Stimulated activated CD8-positive, alpha-beta memory T cell treated with anti-CD3 and anti-CD28 coated beads, Interleukin-4, amount 100 ng/mL, for 24 hours (primary cell): ENCODE results near the gene SEZ6L.
A peak's percentile ranks its signal among the peaks of the same experiment; 100 is the strongest.
"Not testable (repeated sequence)": the region's sequence is repeated elsewhere in the genome, so short reads cannot be mapped to it uniquely, and the experiment has no call there.

Source experiments
- DNase-seq: peaks from one replicate; pipeline ENCODE4 v3.0.0-alpha.2; 2020; ENCODE audit warnings: low read depth

SEZ6L gene

GRCh38 chr22:26385164-26385563 lies 215.9 kb downstream of the SEZ6L start:
- no peak for DNase-seq

- DNase-seq, result no peak
These were observed 219.9 kb downstream of the SEZ6L start for GRCh38 chr22:26389125-26389524.

GRCh38 chr22:26391091-26391490 lies 221.8 kb downstream of the SEZ6L start:
- no peak for DNase-seq

- no peak for DNase-seq
These were observed 222.4 kb downstream of the SEZ6L start for GRCh38 chr22:26391623-26392022.

- no peak for DNase-seq
These were observed 224.7 kb downstream of the SEZ6L start for GRCh38 chr22:26393929-26394328.

GRCh38 chr22:26394777-26395176 lies 225.5 kb downstream of the SEZ6L start:
- DNase-seq, result no peak

GRCh38 chr22:26395926-26396325 lies 226.7 kb downstream of the SEZ6L start:
- no peak for DNase-seq

GRCh38 chr22:26398741-26399153 lies 229.5 kb downstream of the SEZ6L start:
- DNase-seq, result peak; percentile 26

DNA sequence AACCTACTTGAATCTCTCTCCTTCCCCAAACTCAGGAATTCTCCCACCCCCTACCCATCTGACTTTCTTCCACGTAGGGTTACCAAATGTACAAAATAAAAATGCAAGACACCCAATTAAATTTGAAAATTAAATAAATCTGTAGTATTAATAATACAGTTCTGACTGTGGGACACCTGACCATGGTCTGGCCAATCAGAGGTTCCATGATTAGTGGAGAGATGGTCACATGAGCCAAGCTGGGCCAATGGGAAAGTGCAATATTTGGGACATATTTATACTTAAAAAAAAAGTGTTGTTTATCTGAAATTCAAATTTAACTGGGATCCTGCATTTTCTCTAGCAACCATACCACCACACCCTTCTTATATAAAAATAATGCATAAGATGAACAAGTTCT lies 230.0 kb downstream of the SEZ6L start:
- no peak for DNase-seq

GRCh38 chr22:26401726-26402125 lies 232.5 kb downstream of the SEZ6L start:
- DNase-seq, result no peak

DNA sequence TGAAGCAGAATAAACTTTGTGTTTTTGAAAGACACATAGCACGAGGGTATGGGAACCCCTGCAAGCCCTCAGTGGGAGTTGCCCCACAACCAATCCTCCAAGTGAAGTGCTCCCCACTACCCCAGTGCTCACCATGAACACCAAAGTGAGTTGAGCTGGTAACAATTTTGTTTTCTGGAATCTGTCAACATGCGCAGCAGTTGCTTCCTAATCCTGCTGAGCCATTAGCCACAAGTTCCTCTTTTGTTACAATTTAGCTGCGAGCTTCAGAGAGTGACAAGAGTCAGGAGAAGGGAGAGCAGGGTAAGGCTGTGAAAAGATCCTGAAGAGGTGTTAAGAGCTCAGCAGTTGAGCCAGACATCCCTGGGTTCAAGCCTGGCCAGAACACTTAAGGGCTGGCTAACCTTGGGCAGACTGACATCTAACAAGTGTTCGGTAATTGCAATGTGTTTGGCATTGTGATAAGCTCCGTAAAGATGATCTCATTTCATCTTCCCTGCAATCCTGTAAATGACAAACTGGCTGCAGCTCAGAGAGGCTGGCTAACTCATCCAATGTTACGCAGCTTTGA lies 235.7 kb downstream of the SEZ6L start:
- no peak for DNase-seq

DNA sequence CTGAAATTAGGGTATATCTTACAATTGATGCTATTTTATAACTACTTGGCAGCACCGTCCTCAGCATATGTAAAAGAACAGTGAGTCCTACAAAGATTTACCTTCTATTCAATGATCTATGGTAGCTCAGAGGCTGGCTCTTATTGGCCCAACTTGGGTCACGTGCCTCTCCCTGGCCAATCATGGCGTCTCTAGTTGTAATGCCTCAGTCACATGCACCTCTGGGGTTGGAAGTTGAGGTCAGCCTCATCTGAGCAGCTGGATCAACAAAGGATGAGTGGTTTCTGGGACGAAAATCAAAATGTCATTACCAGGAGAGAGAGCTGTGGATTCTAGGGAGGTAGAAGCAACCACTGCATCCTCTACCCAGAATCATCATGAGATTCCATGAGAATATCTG lies 236.9 kb downstream of the SEZ6L start:
- no peak for DNase-seq

GRCh38 chr22:26408562-26409220 lies 239.4 kb downstream of the SEZ6L start:
- not testable (repeated sequence) for DNase-seq

DNA sequence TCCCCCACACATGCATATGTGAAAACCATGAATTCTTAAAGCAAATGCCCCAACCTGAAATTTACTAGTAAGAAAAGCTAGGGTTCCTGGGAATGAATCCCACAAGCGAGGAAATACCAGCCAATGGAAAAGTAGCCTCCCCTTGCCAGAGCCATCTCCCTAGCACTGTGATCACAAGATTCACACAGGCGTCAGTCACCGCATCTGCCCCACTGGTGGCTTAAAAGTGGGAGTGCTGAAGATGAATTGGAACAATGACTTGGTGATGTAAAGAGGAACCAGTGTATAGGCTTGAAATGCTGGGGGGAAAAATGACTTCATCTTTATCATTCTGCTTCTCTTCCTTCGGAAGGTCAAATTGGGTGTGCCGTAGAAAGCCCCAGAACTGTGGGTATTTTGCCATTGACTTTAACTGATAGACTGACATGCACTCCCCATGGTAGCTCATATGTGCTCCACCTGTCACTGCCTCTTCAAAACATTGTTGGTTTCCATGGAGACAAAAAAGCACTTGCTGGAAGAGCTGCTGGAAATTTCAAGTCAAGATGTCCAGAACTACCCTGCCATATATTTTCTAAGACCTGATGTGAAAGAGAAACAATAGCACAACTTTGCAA lies 240.6 kb downstream of the SEZ6L start:
- DNase-seq, result no peak

DNA sequence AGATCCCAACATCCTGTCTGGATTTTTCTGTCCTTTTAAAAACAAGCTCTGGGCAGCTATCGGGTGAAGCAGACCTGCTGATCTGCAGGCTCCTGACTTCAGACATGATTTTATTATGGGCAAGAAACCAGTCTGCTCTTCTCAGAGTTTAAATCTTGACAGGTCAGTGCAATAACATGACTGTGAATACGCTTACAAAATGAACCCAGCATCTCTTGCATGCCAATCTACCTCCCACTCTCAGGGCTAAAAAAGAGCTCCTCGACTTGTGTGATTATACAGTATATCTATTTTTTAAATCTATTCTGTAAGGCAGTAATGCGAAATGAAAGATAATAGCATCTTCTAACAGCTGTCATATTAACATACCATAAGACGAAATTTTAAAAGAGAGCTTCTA lies 241.1 kb downstream of the SEZ6L start:
- no peak for DNase-seq

GRCh38 chr22:26414347-26414746 lies 245.1 kb downstream of the SEZ6L start:
- no peak for DNase-seq

DNA sequence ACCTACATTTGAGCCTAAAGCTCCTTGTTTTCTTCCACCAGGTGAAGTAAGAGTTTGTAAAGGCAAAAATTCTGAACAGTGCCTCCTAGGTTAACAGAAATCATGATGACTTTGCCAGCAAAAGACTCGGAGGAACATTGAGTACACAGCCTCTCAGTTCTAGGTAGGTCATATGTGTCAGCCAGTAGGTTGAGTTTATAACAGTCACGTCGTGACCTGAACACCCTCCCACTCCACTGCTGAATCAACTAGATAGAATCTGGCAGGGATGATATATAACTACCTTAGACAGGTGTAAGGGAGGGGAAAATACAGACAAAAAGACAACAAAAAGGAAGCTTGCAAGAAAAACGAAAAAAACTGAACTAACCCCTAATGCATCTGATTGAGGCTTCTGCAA lies 247.0 kb downstream of the SEZ6L start:
- no peak for DNase-seq

GRCh38 chr22:26416670-26417276 lies 247.5 kb downstream of the SEZ6L start:
- no peak for DNase-seq

DNA sequence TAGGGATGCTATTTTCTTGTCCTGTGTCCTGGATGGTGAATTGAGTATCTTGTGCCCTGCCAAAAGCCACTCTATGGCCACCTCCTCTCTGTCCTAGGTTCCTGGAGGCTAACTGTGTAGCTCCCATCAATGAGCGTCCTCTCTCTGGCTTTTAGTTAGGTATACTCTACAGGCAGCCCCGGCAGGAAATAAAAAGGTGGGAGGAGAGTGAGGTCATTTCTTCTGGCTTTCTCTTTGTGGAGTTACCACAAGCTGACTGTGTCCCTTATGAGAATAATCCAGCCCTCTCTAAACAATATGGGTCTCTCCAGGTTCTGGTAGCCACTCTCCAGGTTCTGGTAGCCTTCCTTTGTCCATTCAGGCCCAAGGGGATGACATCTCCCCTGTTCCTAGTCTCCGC lies 248.1 kb downstream of the SEZ6L start:
- DNase-seq, result no peak

DNA sequence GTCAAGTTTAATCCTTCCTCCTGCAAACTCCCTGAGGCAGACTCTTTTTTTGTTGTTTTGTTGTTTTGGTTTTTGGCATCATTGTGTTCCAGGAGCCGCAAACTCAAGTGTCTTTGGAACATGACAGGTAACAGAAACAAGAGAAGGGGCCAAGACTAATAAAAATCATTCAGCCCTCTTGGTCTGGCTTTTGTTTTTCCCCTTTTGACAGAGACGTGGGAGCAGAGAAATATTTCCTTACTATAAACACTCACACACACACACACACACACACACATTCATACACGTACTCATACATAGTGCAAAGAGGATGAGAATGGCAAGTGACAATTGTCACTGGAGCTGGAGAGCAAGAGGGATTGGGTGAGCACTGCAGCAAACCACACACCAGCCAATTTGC lies 249.4 kb downstream of the SEZ6L start:
- DNase-seq, result no peak

DNA sequence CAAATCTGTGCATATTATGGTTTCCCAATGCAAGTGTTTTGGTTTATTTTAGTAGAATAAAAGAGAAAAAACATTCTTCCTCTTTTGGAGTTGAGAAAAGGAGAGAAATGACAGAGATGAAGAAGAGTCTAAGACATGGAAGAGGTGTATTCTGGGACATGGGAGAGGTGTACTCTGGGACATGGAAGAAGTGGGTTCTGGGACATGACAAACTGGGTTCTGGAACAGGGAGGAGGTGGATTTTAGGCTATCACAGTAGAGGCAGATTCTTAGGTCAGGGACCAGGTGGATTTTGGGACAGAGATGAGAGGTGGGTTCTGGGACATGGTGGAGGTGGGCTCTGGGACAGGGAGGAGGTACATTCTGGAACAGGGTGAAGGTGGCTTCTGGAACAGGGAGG lies 257.7 kb downstream of the SEZ6L start:
- no peak for DNase-seq

DNA sequence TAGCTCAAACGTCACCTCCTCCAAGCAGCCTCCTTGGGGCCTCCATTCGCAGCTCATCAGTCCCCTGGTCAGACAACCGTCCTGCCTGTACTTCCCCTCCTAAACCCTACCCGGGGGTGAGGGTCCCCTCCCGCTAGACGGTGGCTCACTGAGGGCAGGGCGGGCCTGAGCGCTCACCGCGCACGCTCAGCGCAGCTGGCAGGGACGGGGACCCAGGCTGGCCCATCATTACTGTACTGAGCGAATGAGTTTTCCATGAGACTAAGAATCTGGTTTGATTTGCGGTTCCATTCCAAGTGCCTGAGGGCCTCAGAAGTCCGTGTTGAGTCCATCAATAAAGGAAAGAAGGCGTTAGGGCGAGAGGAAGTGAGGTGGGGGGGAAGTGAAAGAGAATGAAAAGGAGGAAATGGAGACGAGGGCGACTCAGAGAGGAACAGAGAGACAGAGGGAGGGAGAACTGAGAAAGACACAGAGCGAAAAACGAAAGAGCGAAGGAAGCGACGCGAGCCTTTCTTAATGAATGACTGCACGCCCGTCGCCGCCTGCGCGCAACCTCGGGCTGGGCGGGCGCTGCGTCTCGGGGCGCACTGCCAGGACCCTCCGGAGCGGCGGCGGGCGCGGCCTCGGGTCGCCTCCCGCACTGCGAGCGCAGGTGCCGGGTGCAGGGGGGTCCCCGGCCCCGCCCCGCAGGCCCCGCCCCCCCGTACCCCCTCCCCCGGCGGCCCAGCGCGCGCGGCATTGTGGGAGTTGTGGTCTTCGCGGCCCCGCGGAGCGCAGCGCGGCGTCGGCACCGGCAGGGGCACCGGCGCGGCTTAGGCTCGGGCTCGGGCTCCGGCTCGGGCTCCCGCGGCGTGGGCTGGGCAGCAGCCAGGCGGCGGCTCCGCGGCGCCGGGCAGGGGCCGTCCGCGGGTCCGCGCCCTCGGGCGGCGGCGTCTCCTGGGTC lies 259.5 kb downstream of the SEZ6L start, which contains the start of gene ASPHD2:
TSS of gene ASPHD2 (plus strand) at position 746 of the 943 bp plus-strand sequence. CDS start 4,356 bp downstream, outside the sequence.
- DNase-seq, result peak; percentile 69
